Esophagus squamous epithelium (tissue), 4 donors: Measurements from ENCODE around the gene AGBL1.

ENCODE experiments used
- CTCF ChIP-seq, 6 experiments: fragments of 450-650 bp in 4 of 6; fragments of 200-600 bp in 2 of 6; sonication (generic) in 2 of 6; IDR thresholded peaks; one replicate each; pipeline ENCODE4 v1.5.1; 2016 to 2019; ENCODE audit warnings: antibody characterized with exemption in 6 of 6, mild to moderate bottlenecking in 4 of 6, moderate library complexity in 4 of 6
- POLR2A ChIP-seq, 4 donors: fragments of 450-650 bp; IDR thresholded peaks; one replicate each; pipeline ENCODE4 v1.6.1; 2017; ENCODE audit warnings: antibody characterized with exemption in 4 of 4, mild to moderate bottlenecking in 4 of 4, moderate library complexity in 3 of 4

GRCh38 chr15:86394866-86395265 lies 315.2 kb downstream of the AGBL1 start:
- TF ChIP-seq POLR2A (IDR thresholded peaks at IDR 0.05): no peak
- no peak for TF ChIP-seq CTCF (IDR thresholded peaks at IDR 0.05)
